Superior temporal gyrus (tissue), 1 donor: ENCODE data around the gene VIP.
"Not testable (repeated sequence)": the region's sequence is repeated elsewhere in the genome, so short reads cannot be mapped to it uniquely, and the experiment has no call there.

Experiments
- DNase-seq: peaks from one replicate; pipeline ENCODE4 v3.0.0-alpha.2; 2016; ENCODE audit errors: extremely low spot score

Gene VIP

GRCh38 chr6:152750694-152751093 is at the start of gene VIP:
Gene VIP, plus strand, starts transcription at chr6:152750797. Its CDS starts 1,381 bp downstream, at chr6:152752178.
- no peak for DNase-seq

GRCh38 chr6:152701081-152701862 is 49.3 kb upstream of the VIP start:
- DNase-seq, result no peak

- no peak for DNase-seq
Observed at GRCh38 chr6:152701863-152702401, 48.7 kb upstream of the VIP start.

- DNase-seq, result not testable (repeated sequence)
Observed at GRCh38 chr6:152703750-152704149, 46.8 kb upstream of the VIP start.

- no peak for DNase-seq
Observed at GRCh38 chr6:152705327-152705726, 45.3 kb upstream of the VIP start.

- DNase-seq, result no peak
Observed at GRCh38 chr6:152716322-152716721, 34.3 kb upstream of the VIP start.

- no peak for DNase-seq
Observed at GRCh38 chr6:152720974-152721373, 29.6 kb upstream of the VIP start.

GRCh38 chr6:152721956-152722355 is 28.6 kb upstream of the VIP start:
- DNase-seq, result no peak

- DNase-seq, result no peak
Observed at GRCh38 chr6:152723398-152723797, 27.2 kb upstream of the VIP start.

GRCh38 chr6:152726313-152726712 is 24.3 kb upstream of the VIP start:
- no peak for DNase-seq

GRCh38 chr6:152727507-152727906 is 23.1 kb upstream of the VIP start:
- DNase-seq, result no peak

- DNase-seq, result no peak
Observed at GRCh38 chr6:152734630-152735029, 16.0 kb upstream of the VIP start.

GRCh38 chr6:152736687-152737273 is 13.8 kb upstream of the VIP start:
- DNase-seq, result no peak

- DNase-seq, result no peak
Observed at GRCh38 chr6:152745509-152746171, 5.0 kb upstream of the VIP start.

GRCh38 chr6:152746172-152746553 is 4.4 kb upstream of the VIP start:
- no peak for DNase-seq

GRCh38 chr6:152748843-152749242 is 1.8 kb upstream of the VIP start:
- DNase-seq, result peak; percentile 68

- DNase-seq, result no peak
Observed at GRCh38 chr6:152749336-152749735, 1.3 kb upstream of the VIP start.

GRCh38 chr6:152765331-152765730 is 14.7 kb downstream of the VIP start:
- no peak for DNase-seq

- DNase-seq, result no peak
Observed at GRCh38 chr6:152769159-152769558, 18.6 kb downstream of the VIP start.

- DNase-seq, result no peak
Observed at GRCh38 chr6:152769993-152770392, 19.4 kb downstream of the VIP start.

- DNase-seq, result no peak
Observed at GRCh38 chr6:152771061-152771687, 20.6 kb downstream of the VIP start.

GRCh38 chr6:152775428-152775827 is 24.8 kb downstream of the VIP start:
- DNase-seq, result no peak
